NT2/D1 (cell line): ENCODE results near the gene WDR27.

Source experiments
- SUZ12 ChIP-seq: IDR thresholded peaks from 2 replicates; pipeline ENCODE4 v1.6.1; 2011; ENCODE audit not compliant: insufficient read length, insufficient read depth; ENCODE audit errors: extremely low read depth
- YY1 ChIP-seq: IDR thresholded peaks from 2 replicates; pipeline ENCODE4 v1.6.1; 2011; ENCODE audit not compliant: insufficient read length, insufficient read depth
- ZNF274 ChIP-seq: IDR thresholded peaks from 2 replicates; pipeline ENCODE4 v1.6.1; 2011; ENCODE audit warnings: mild to moderate bottlenecking, low read depth, low read length

DNA sequence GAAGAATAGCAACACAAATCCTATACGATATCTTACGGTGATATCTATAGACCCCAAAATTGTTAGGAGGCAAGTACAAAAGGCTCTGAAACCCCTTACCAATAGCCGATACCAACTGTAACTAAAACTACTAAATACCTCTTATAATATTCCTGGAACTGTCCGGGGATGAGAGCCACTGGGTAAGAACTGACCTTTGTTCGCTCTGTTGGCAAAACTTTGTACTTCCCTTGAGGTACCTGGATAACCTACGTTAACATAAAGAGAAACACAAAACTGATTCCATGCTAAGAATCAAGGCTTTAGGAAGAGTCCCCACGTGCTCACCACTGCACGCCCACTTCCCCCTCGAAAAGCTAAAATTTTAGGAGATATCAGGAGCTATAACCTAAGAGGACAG lies 12.8 kb upstream of the WDR27 start:
- TF ChIP-seq YY1 (no peak), ZNF274 (no peak), SUZ12 (no peak)
